22Rv1 (cell line): ENCODE data around the gene SLC6A11.
A peak's percentile ranks its signal among the peaks of the same experiment; 100 is the strongest.

Experiments used
- CTCF ChIP-seq: fragments of 450-650 bp; IDR thresholded peaks from 2 replicates; pipeline ENCODE4 v1.5.1; 2017; ENCODE audit warnings: mild to moderate bottlenecking
- ZFX ChIP-seq: fragments of 450-650 bp; IDR thresholded peaks from 2 replicates; pipeline ENCODE4 v1.6.1; 2017; ENCODE audit warnings: antibody characterized with exemption, borderline replicate concordance

GRCh38 chr3:10950476-10951294 is 134.7 kb downstream of the SLC6A11 start:
- TF ChIP-seq CTCF (peak; percentile 61), ZFX (no peak)
